Caco-2 (cell line): ENCODE results near the gene TNPO2. TPM values are rescaled to one million over a fixed set of nuclear protein-coding genes. Genes with fewer than 3 reads are reported as not detected.

Experiments
- Bru-seq: library from RNA; stranded (reverse); fragments of 400-500 nt; gene quantifications from one replicate; lab custom pipeline; 2021; lab: Mats Ljungman, UMichigan
- BruChase-seq, 2 experiments: library from RNA; stranded (reverse); fragments of 400-500 nt; gene quantifications; one replicate each; lab custom pipeline; 2021; lab: Mats Ljungman, UMichigan
- BruUV-seq: library from RNA; stranded (reverse); fragments of 400-500 nt; replicated peaks from 2 replicates; lab custom pipeline; 2021; lab: Mats Ljungman, UMichigan
- CTCF ChIA-PET: fragments of 300-600 bp; sonication (Branson Sonifier 250); formaldehyde crosslinking; loops from one replicate; lab custom pipeline; 2022; ENCODE audit warnings: antibody characterized with exemption; lab: Charles Lee
- POLR2A ChIA-PET: fragments of 300-600 bp; sonication (Branson Sonifier 250); formaldehyde crosslinking; loops from one replicate; lab custom pipeline; 2022; ENCODE audit warnings: antibody characterized with exemption; lab: Charles Lee
- DNase-seq, 2 experiments: peaks; one replicate each; pipeline versions ENCODE4 v3.0.0 to v3.0.0-alpha.2; 2020 to 2022
- H3K27me3 ChIP-seq: replicated peaks from 2 replicates; pipeline ENCODE4 v1.6.0; 2011; ENCODE audit warnings: low read length; ENCODE audit not compliant: control insufficient read depth, insufficient read depth
- H3K36me3 ChIP-seq: 2 replicates; pipeline ENCODE4 v1.5.1; 2011; ENCODE audit warnings: low read length; ENCODE audit not compliant: control insufficient read depth, insufficient read depth
- H3K4me1 ChIP-seq: fragments of 250-450 bp; sonication (Bioruptor Pico); 2 replicates; pipeline ENCODE4 v1.5.1; 2020; ENCODE audit warnings: mild to moderate bottlenecking
- H3K4me3 ChIP-seq: 2 replicates; pipeline ENCODE4 v1.5.1; 2011; ENCODE audit warnings: low read depth, mild to moderate bottlenecking, control low read depth, low read length
- H3K9me3 ChIP-seq: fragments of 250-450 bp; sonication (Bioruptor Pico); 2 replicates; pipeline ENCODE4 v1.5.1; 2020; ENCODE audit warnings: mild to moderate bottlenecking, moderate library complexity
- H3K27ac Mint-ChIP-seq: one replicate; pipeline ENCODE4 v1.8.0; 2022; ENCODE audit warnings: mixed read lengths; ENCODE audit not compliant: unreplicated experiment
- H3K27me3 Mint-ChIP-seq: one replicate; pipeline ENCODE4 v1.8.0; 2022; ENCODE audit warnings: mixed read lengths; ENCODE audit not compliant: insufficient read depth, unreplicated experiment
- H3K36me3 Mint-ChIP-seq: one replicate; pipeline ENCODE4 v1.8.0; 2022; ENCODE audit warnings: mild to moderate bottlenecking, mixed read lengths; ENCODE audit not compliant: insufficient read depth, unreplicated experiment
- H3K4me1 Mint-ChIP-seq: one replicate; pipeline ENCODE4 v1.8.0; 2022; ENCODE audit warnings: low read depth, mixed read lengths; ENCODE audit not compliant: unreplicated experiment
- H3K4me3 Mint-ChIP-seq: one replicate; pipeline ENCODE4 v1.8.0; 2022; ENCODE audit warnings: mild to moderate bottlenecking, moderate library complexity, mixed read lengths; ENCODE audit not compliant: unreplicated experiment
- H3K9me3 Mint-ChIP-seq: one replicate; pipeline ENCODE4 v1.8.0; 2022; ENCODE audit warnings: mixed read lengths; ENCODE audit not compliant: unreplicated experiment
- intact Hi-C: fragments of 100-400 bp; cut with micrococcal nuclease; formaldehyde crosslinking; loops from one replicate; pipeline ENCODE4 v1.10.0; 2022; ENCODE audit not compliant: unreplicated experiment
- long read RNA-seq: library from polyadenylated mRNA; stranded (forward); transcript quantifications from one replicate; pipeline ENCODE4 v2.0.0, GENCODE V29; 2022
- total RNA-seq: library from RNA; stranded (reverse); gene quantifications from 2 replicates; pipeline ENCODE4 v1.2.3, GENCODE V29; 2022
- TF ChIP-seq, protein P1 (sequence below), 2 experiments: fragments of 200-600 bp in 1 of 2; IDR thresholded peaks; 1 replicate in 1 of 2; 2 replicates in 1 of 2; pipeline versions ENCODE4 v1.5.1 to v1.8.0; 2011 to 2022; ENCODE audit warnings: antibody characterized with exemption in 1 of 2, control low read depth in 1 of 2, inconsistent platforms in 1 of 2, low read depth in 1 of 2, low read length in 1 of 2, mild to moderate bottlenecking in 1 of 2, moderate library complexity in 1 of 2; ENCODE audit not compliant: insufficient read depth in 1 of 2, severe bottlenecking in 1 of 2, unreplicated experiment in 1 of 2

Gene TNPO2
- total RNA-seq: 87.8 and 106 TPM in 2 replicates
- percentile 71 among the genes with signal in this experiment for Bru-seq, nascent RNA
- percentile 86 among the genes with signal in this experiment for BruChase-seq, experiment 1, labeled RNA remaining after a 2-hour chase
- BruChase-seq, experiment 2, labeled RNA remaining after a 6-hour chase: percentile 91 among the genes with signal in this experiment
- long read RNA-seq, partial matches to known transcripts: 0 of 19 reads
- long read RNA-seq, other reads (novel, unspliced or antisense): 19 of 19 reads

DNA sequence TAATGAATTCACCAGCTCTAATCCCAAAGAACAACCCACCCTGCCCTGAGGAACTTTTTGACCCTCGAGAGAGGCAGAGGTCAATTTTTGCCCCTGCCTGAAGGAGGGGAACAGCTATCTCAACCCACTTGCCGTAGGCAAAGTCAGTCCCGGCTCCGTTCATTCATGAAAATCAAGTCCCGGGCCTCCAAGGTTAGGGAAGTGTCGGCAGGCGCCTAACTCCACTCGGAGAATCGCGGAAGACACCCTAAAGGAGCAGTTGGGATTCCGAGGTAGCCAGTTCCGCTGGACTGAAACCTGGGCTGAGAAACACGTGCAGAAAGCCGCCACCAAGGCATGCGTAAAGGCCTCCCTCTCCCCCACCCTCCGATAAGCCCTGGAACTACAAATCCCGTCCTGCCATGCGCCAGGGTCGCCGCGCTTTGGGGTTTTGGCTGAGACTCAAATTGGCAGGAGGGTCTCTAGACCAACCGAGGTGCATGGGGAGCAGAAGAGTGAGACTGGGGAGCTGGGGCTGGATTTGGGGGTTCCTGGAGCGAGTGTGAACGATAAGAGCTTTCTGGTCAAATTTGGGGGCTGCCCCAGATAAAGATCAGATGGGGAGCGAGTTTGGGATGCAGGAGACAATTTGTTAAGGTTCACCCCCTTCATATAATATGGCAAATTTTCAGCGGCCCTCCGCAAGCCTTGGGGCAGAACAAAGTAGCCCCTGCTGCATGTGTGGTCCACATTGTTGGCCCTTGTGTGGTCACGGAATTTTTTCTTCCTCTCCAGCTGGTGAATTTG lies at the start of gene TNPO2:
Gene TNPO2 (minus strand): TSS at position 292 of the 786 bp plus-strand sequence. CDS start 2,955 bp downstream, outside the sequence.
- peaks cover 2% of the 10 kb centered on the region; the same call in 1 of the 2 replicates for H3K36me3 ChIP-seq
- intact Hi-C loops: loop anchor here (1.0 to 5.0 kb wide), 2 partner anchors 10 to 53 kb away; partner anchors contain the start of genes HOOK2 and TRIR
- ChIA-PET CTCF (interaction anchor here (0.6 to 1.7 kb wide), 5 partner anchors 10 to 67 kb away, joined by 3 to 11 read pairs (median 3); partner anchors contain the start of genes JUNB and TRIR), POLR2A (interaction anchor here (0.7 to 1.4 kb wide), 3 partner anchors 10 to 69 kb away, joined by 3 to 8 read pairs (median 4); partner anchors contain the start of genes GET3 and TRIR)
- no TSS peak for BruUV-seq
- Mint-ChIP-seq H3K27ac (peak within 1 kb of the TSS; percentile 77), H3K4me3 (peak within 1 kb of the TSS; percentile 91), H3K4me1 (peaks cover 14% of the 10 kb centered on the region), H3K36me3 (peaks cover 59% of the 10 kb centered on the region), H3K27me3 (no peaks in the 10 kb centered on the region), H3K9me3 (no peaks in the 10 kb centered on the region)
- no peaks in the 10 kb centered on the region for H3K9me3 ChIP-seq
- no peaks in the 10 kb centered on the region for H3K27me3 ChIP-seq
- peak within 1 kb of the TSS; percentile 92 for H3K4me3 ChIP-seq
- TF ChIP-seq, protein P1, sequence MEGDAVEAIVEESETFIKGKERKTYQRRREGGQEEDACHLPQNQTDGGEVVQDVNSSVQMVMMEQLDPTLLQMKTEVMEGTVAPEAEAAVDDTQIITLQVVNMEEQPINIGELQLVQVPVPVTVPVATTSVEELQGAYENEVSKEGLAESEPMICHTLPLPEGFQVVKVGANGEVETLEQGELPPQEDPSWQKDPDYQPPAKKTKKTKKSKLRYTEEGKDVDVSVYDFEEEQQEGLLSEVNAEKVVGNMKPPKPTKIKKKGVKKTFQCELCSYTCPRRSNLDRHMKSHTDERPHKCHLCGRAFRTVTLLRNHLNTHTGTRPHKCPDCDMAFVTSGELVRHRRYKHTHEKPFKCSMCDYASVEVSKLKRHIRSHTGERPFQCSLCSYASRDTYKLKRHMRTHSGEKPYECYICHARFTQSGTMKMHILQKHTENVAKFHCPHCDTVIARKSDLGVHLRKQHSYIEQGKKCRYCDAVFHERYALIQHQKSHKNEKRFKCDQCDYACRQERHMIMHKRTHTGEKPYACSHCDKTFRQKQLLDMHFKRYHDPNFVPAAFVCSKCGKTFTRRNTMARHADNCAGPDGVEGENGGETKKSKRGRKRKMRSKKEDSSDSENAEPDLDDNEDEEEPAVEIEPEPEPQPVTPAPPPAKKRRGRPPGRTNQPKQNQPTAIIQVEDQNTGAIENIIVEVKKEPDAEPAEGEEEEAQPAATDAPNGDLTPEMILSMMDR (IDR thresholded peaks at IDR 0.05; ENCODE audit: insufficient read depth in 1 of 2, low read depth in 1 of 2, low read length in 1 of 2, severe bottlenecking in 1 of 2, unreplicated experiment in 1 of 2): no peak
- H3K4me1 ChIP-seq: 0 out of 2 replicates have a peak, but pooled peaks cover 8% of the 10 kb centered on the region
- DNase-seq: peak; percentile 76 to 80

DNA sequence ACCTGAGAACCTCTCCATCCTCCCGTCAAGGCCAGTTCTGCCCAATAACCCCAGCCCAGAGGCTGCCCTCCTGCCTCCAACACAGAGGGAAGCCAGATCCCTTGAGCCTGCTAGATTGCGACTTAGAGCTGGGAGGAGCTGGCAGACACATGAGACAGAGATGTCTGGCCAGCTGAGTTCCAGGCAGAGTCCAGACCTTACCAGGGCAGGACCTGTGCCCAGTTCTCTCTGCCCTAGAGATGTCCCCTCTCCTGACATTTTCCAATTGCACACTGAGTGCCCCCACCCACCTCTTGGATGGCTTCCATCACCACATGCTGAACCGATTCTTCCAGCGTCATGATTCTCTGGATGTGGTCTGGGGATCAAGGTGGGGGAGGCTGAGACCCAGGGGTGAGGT lies 48.6 kb upstream of the TNPO2 start:
- peaks cover 7% of the 10 kb centered on the region for H3K4me1 ChIP-seq
- Mint-ChIP-seq H3K9me3 (no peaks in the 10 kb centered on the region), H3K36me3 (peaks cover 28% of the 10 kb centered on the region), H3K4me1 (peaks cover 13% of the 10 kb centered on the region), H3K27ac (no peak overlapping the region), H3K27me3 (no peaks in the 10 kb centered on the region), H3K4me3 (no peak overlapping the region)
- no peak overlapping the region for H3K4me3 ChIP-seq
- no peaks in the 10 kb centered on the region; the same call in none of the 2 replicates for H3K36me3 ChIP-seq
- no peaks in the 10 kb centered on the region for H3K9me3 ChIP-seq
- H3K27me3 ChIP-seq: no peaks in the 10 kb centered on the region
- intact Hi-C loops: no loop called here
- DNase-seq: no peak
- CTCF ChIA-PET: interaction anchor here (1.0 to 1.2 kb wide), 2 partner anchors 12 to 15 kb away, joined by 3 read pairs; no protein-coding TSS in a partner anchor
- BruUV-seq: no TSS peak
- POLR2A ChIA-PET: no interaction called here
- TF ChIP-seq, protein P1 (IDR thresholded peaks at IDR 0.05; ENCODE audit: insufficient read depth in 1 of 2, low read depth in 1 of 2, low read length in 1 of 2, severe bottlenecking in 1 of 2, unreplicated experiment in 1 of 2): no peak

DNA sequence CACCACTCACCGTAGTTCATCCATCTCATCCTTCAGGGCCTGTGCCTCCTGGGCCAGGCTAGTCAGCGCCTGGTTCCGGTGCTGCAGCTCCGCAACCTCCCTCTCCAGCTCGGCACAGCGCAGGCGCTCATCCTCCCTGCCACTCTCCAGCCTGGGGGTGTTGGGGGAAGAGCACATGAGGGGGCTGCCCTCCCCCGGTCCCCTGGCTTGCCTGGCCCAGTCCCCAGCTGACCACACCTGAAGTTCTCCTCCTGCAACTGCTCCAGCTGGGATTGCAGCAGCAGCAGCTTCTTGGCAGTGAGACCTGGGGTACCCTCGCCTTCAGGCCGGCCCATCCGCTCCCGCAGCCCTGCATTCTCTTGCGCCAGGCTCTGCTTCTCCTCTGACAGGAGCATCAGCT lies 47.2 kb upstream of the TNPO2 start:
- TF ChIP-seq, protein P1 (IDR thresholded peaks at IDR 0.05; ENCODE audit: insufficient read depth in 1 of 2, low read depth in 1 of 2, low read length in 1 of 2, severe bottlenecking in 1 of 2, unreplicated experiment in 1 of 2): no peak
- no peaks in the 10 kb centered on the region; the same call in none of the 2 replicates for H3K36me3 ChIP-seq
- no peaks in the 10 kb centered on the region for H3K9me3 ChIP-seq
- DNase-seq: no peak
- H3K4me3 Mint-ChIP-seq: no peak overlapping the region
- no peak overlapping the region for H3K4me3 ChIP-seq
- ChIA-PET POLR2A (no interaction called here), CTCF (no interaction called here)
- peaks cover 7% of the 10 kb centered on the region for H3K4me1 ChIP-seq
- peaks cover 13% of the 10 kb centered on the region for H3K4me1 Mint-ChIP-seq
- intact Hi-C loops: no loop called here
- H3K36me3 Mint-ChIP-seq: peaks cover 32% of the 10 kb centered on the region
- no peak overlapping the region for H3K27ac Mint-ChIP-seq
- H3K27me3 ChIP-seq: no peaks in the 10 kb centered on the region
- H3K27me3 Mint-ChIP-seq: no peaks in the 10 kb centered on the region
- no TSS peak for BruUV-seq
- no peaks in the 10 kb centered on the region for H3K9me3 Mint-ChIP-seq
